H1 (cell line): ENCODE results near the gene MEF2D. TPM values are rescaled to one million over a fixed set of nuclear protein-coding genes. Genes with fewer than 3 reads are reported as not detected.

ENCODE experiments used
- CTCF ChIA-PET: fragments of 300-600 bp; sonication (Branson Sonifier 250); formaldehyde crosslinking; loops from one replicate; lab custom pipeline; 2021; ENCODE audit not compliant: partially characterized antibody; lab: Charles Lee
- POLR2A ChIA-PET: fragments of 300-600 bp; sonication (Branson Sonifier 250); formaldehyde crosslinking; loops from one replicate; lab custom pipeline; 2021; ENCODE audit warnings: inconsistent platforms; ENCODE audit not compliant: partially characterized antibody; lab: Charles Lee
- DNase-seq, 2 experiments: peaks; one replicate each; pipeline versions ENCODE4 v3.0.0 to v3.0.0-alpha.2; 2010 to 2022; ENCODE audit warnings: low spot score in 2 of 2, low read depth in 1 of 2, mixed read lengths in 1 of 2
- FAIRE-seq: peaks from 2 replicates; lab custom pipeline; 2011; peaks lifted over from hg19 to GRCh38; lab: Jason Lieb, UNC
- H2AFZ ChIP-seq: 2 replicates; pipeline ENCODE4 v1.8.1; 2012; ENCODE audit warnings: low read length, inconsistent platforms
- H2AK5ac ChIP-seq: 2 replicates; pipeline ENCODE4 v1.6.1; 2013; ENCODE audit warnings: low read depth, low read length
- H2BK120ac ChIP-seq: replicated peaks from 2 replicates; pipeline ENCODE3; 2013; ENCODE audit warnings: low read depth, low read length, inconsistent platforms
- H2BK12ac ChIP-seq: 2 replicates; pipeline ENCODE4 v1.6.1; 2013; ENCODE audit warnings: low read depth, low read length
- H2BK15ac ChIP-seq: 2 replicates; pipeline ENCODE4 v1.6.1; 2013; ENCODE audit warnings: low read length
- H2BK20ac ChIP-seq: 2 replicates; pipeline ENCODE4 v1.6.1; 2013; ENCODE audit warnings: low read length
- H2BK5ac ChIP-seq: 2 replicates; pipeline ENCODE4 v1.6.1; 2013; ENCODE audit warnings: low read depth, low read length
- H3K14ac ChIP-seq: 2 replicates; pipeline ENCODE4 v1.6.1; 2013; ENCODE audit warnings: inconsistent platforms; ENCODE audit not compliant: insufficient read length
- H3K18ac ChIP-seq: 2 replicates; pipeline ENCODE4 v1.6.1; 2013; ENCODE audit warnings: low read length; ENCODE audit errors: extremely low read depth
- H3K23ac ChIP-seq: 2 replicates; pipeline ENCODE4 v1.6.1; 2013; ENCODE audit warnings: inconsistent platforms; ENCODE audit not compliant: insufficient read length
- H3K23me2 ChIP-seq: 2 replicates; pipeline ENCODE4 v1.6.1; 2013; ENCODE audit warnings: low read depth, low read length
- H3K27ac ChIP-seq: 2 replicates; pipeline ENCODE4 v1.6.1; 2011; ENCODE audit warnings: low read depth, low read length, inconsistent platforms
- H3K27me3 ChIP-seq, 4 experiments: replicated peaks in 1 of 4; 1 replicate in 1 of 4; 2 replicates in 3 of 4; pipeline versions ENCODE4 v1.6.1 to v1.8.1; 2011 to 2013; ENCODE audit warnings: low read length in 3 of 4, mild to moderate bottlenecking in 3 of 4, inconsistent platforms in 2 of 4, mixed read lengths in 2 of 4, moderate library complexity in 1 of 4; ENCODE audit not compliant: control insufficient read depth in 3 of 4, insufficient read depth in 3 of 4; ENCODE audit errors: extremely low read depth in 1 of 4
- H3K36me3 ChIP-seq, 4 experiments: 2 replicates each; pipeline versions ENCODE4 v1.6.1 to v1.8.1; 2011 to 2013; ENCODE audit warnings: mild to moderate bottlenecking in 4 of 4, low read length in 3 of 4, moderate library complexity in 2 of 4, control low read depth in 1 of 4, inconsistent platforms in 1 of 4; ENCODE audit not compliant: insufficient read depth in 4 of 4, control insufficient read depth in 2 of 4
- H3K4ac ChIP-seq: replicated peaks from 2 replicates; pipeline ENCODE3; 2013; ENCODE audit warnings: low read length, low read depth, mixed read lengths, inconsistent platforms; ENCODE audit not compliant: insufficient read length
- H3K4me1 ChIP-seq, 4 experiments: replicated peaks in 1 of 4; 1 replicate in 1 of 4; 2 replicates in 3 of 4; pipeline versions ENCODE4 v1.6.1 to v1.8.1; 2011 to 2013; ENCODE audit warnings: low read length in 3 of 4, inconsistent platforms in 2 of 4, mixed read lengths in 1 of 4; ENCODE audit not compliant: insufficient read depth in 4 of 4, control insufficient read depth in 3 of 4
- H3K4me2 ChIP-seq, 2 experiments: 2 replicates each; pipeline versions ENCODE4 v1.6.1 to v1.8.1; 2011 to 2013; ENCODE audit warnings: low read depth in 2 of 2, low read length in 2 of 2, control low read depth in 1 of 2, inconsistent platforms in 1 of 2, mild to moderate bottlenecking in 1 of 2; ENCODE audit not compliant: insufficient read depth in 1 of 2
- H3K4me3 ChIP-seq, 4 experiments: fragments of 200-600, 300-600 bp in 1 of 4; sonication (generic), shearing (Covaris generic), sonication (Bioruptor Twin) in 1 of 4; 2 replicates each; pipeline versions ENCODE4 v1.5.1 to v1.8.1; 2011 to 2016; ENCODE audit warnings: low read length in 4 of 4, low read depth in 3 of 4, control low read depth in 2 of 4, inconsistent platforms in 2 of 4, mild to moderate bottlenecking in 2 of 4, mixed read lengths in 1 of 4, moderate library complexity in 1 of 4; ENCODE audit not compliant: insufficient read depth in 2 of 4; ENCODE audit errors: extremely low read depth in 1 of 4
- H3K56ac ChIP-seq: replicated peaks from 2 replicates; pipeline ENCODE3; 2013; ENCODE audit warnings: low read depth, mild to moderate bottlenecking, mixed read lengths, low read length, inconsistent platforms; ENCODE audit not compliant: insufficient read length
- H3K79me1 ChIP-seq: 2 replicates; pipeline ENCODE4 v1.6.1; 2013; ENCODE audit warnings: low read depth, low read length, control low read depth
- H3K79me2 ChIP-seq, 2 experiments: 2 replicates each; pipeline versions ENCODE4 v1.6.1 to v1.8.1; 2012 to 2013; ENCODE audit warnings: low read length in 2 of 2, mild to moderate bottlenecking in 2 of 2, inconsistent platforms in 1 of 2; ENCODE audit not compliant: insufficient read depth in 2 of 2, control insufficient read depth in 1 of 2
- H3K9ac ChIP-seq, 4 experiments: replicated peaks in 1 of 4; 1 replicate in 1 of 4; 2 replicates in 3 of 4; pipeline versions ENCODE4 v1.6.1 to v1.8.1; 2011 to 2013; ENCODE audit warnings: low read depth in 3 of 4, low read length in 3 of 4, control low read depth in 2 of 4, mild to moderate bottlenecking in 2 of 4, moderate library complexity in 2 of 4, inconsistent platforms in 1 of 4; ENCODE audit errors: extremely low read depth in 1 of 4
- H3K9me3 ChIP-seq, 2 experiments: 2 replicates each; pipeline versions ENCODE4 v1.6.1 to v1.8.1; 2012 to 2013; ENCODE audit warnings: mild to moderate bottlenecking in 2 of 2, moderate library complexity in 2 of 2, control low read depth in 1 of 2, inconsistent platforms in 1 of 2, low read depth in 1 of 2, low read length in 1 of 2, mixed read lengths in 1 of 2; ENCODE audit not compliant: insufficient read depth in 2 of 2
- H4K20me1 ChIP-seq, 2 experiments: replicated peaks in 1 of 2; 2 replicates each; pipeline versions ENCODE3 to v1.8.1; 2011 to 2013; ENCODE audit warnings: inconsistent platforms in 2 of 2, low read length in 2 of 2, mild to moderate bottlenecking in 1 of 2; ENCODE audit not compliant: insufficient read depth in 2 of 2, control insufficient read depth in 1 of 2
- H4K5ac ChIP-seq: 2 replicates; pipeline ENCODE4 v1.6.1; 2013; ENCODE audit warnings: low read length, low read depth, mixed read lengths, inconsistent platforms; ENCODE audit not compliant: insufficient read length
- H4K8ac ChIP-seq: 2 replicates; pipeline ENCODE4 v1.8.0; 2013; ENCODE audit warnings: mild to moderate bottlenecking, moderate library complexity, low read length, inconsistent platforms; ENCODE audit not compliant: insufficient read depth; ENCODE audit errors: extremely low read depth
- H4K91ac ChIP-seq: replicated peaks from 2 replicates; pipeline ENCODE3; 2013; ENCODE audit warnings: low read length, mixed read lengths, inconsistent platforms; ENCODE audit not compliant: insufficient read length
- BCL11A ChIP-seq, 2 experiments: IDR thresholded peaks; one replicate each; pipeline ENCODE4 v1.6.1; 2011; ENCODE audit warnings: low read depth in 2 of 2, low read length in 2 of 2, mild to moderate bottlenecking in 2 of 2
- CHD2 ChIP-seq: IDR thresholded peaks from 2 replicates; pipeline ENCODE4 v1.6.1; 2012; ENCODE audit warnings: low read length, improper control_type of control experiment
- EZH2 ChIP-seq: fragments of 200-600 bp; sonication (generic); IDR thresholded peaks from 2 replicates; pipeline ENCODE4 v1.7.1; 2012; ENCODE audit warnings: low read depth, mild to moderate bottlenecking, moderate library complexity, low read length, inconsistent platforms; ENCODE audit not compliant: severe bottlenecking
- MAX ChIP-seq: IDR thresholded peaks from 2 replicates; pipeline ENCODE4 v1.6.1; 2012; ENCODE audit warnings: inconsistent platforms
- RAD21 ChIP-seq, 2 experiments: IDR thresholded peaks in 1 of 2; conservative IDR thresholded peaks in 1 of 2; 2 replicates each; pipeline ENCODE4 v1.6.1; 2011; ENCODE audit warnings: low read depth in 2 of 2, low read length in 2 of 2, improper control_type of control experiment in 1 of 2, inconsistent platforms in 1 of 2, mild to moderate bottlenecking in 1 of 2, moderate library complexity in 1 of 2
- RBBP5 ChIP-seq: IDR thresholded peaks from 2 replicates; pipeline ENCODE4 v1.7.1; 2012; ENCODE audit warnings: low read depth, mild to moderate bottlenecking, inconsistent platforms, low read length, moderate library complexity, borderline replicate concordance
- SIN3A ChIP-seq, 2 experiments: IDR thresholded peaks in 1 of 2; conservative IDR thresholded peaks in 1 of 2; 2 replicates each; pipeline ENCODE4 v1.6.1; 2011 to 2012; ENCODE audit warnings: low read length in 2 of 2, improper control_type of control experiment in 1 of 2, low read depth in 1 of 2, mild to moderate bottlenecking in 1 of 2
- WGBS, 2 experiments: shearing (Covaris generic) in 1 of 2; methylation state at CpG; one replicate each; pipeline versions ENCODE4 v1.1.6 to v1.1.7; 2013 to 2015; ENCODE audit warnings: low lambda C conversion rate in 2 of 2, mixed read lengths in 2 of 2, inconsistent platforms in 1 of 2, low coverage in 1 of 2, missing lambda C conversion rate in 1 of 2; ENCODE audit not compliant: insufficient replicate concordance in 2 of 2, insufficient coverage in 1 of 2, insufficient read length in 1 of 2; ENCODE audit errors: extremely low coverage in 1 of 2, missing lambda C conversion rate in 1 of 2; 5-methylcytosine and 5-hydroxymethylcytosine counted together
- polyA plus RNA-seq, 7 experiments: library from polyadenylated mRNA; depleted of rRNA in 3 of 7; stranded (reverse) in 5 of 7; unstranded in 2 of 7; fragments of >200 nt in 5 of 7; fragments of 200-250 nt in 2 of 7; gene quantifications; 1 replicate in 5 of 7; 2 replicates in 1 of 7; 4 replicates in 1 of 7; pipeline versions ENCODE4 v1.2.1 to v1.2.3, GENCODE V29; 2011 to 2013; ENCODE audit warnings: missing spikeins in 2 of 7, mixed read lengths in 2 of 7
- total RNA-seq: library from RNA; stranded (reverse); fragmentation: NEBNext Ultra II Directional; extraction: Animal tissue kit (Norgen Biotek cat#: 25700); gene quantifications from 2 replicates; pipeline ENCODE4 v1.2.1, GENCODE V29; 2021

MEF2D gene
- total and polyA plus RNA-seq, 2 of the 8 experiments (the other 6 are each of a cell fraction or from before 2014, with no cell fraction given) = 17.3 to 20.3 TPM

DNA sequence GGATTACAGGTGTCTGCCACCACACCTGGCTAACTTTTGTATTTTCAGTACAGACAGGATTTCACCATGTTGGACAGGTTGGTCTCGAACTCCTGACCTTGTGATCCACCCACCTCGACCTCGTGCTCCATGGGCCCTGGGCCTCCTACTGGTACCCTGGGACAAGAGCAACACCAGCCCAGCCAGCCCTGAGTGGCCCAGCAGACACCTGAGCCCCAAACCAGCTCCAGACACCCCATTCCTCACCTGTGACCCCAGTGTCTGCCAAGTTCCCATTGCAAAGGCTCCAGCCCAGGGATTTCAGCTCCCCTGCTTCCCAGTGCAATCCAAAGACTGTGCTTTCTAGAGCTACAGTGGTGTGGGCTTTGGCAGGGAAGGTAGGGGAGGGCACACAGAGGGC lies 14.6 kb downstream of the MEF2D start:
- 85% methylated on average over 3 of the region's 3 CpGs; no CpG with 5 or more reads in 1 of the 2 experiments for WGBS, 2 experiments
- Histone ChIP-seq H2AK5ac (no peak overlapping the region), H3K27ac (no peak overlapping the region), H2AFZ (no peak overlapping the region), H3K4me2 (no peak overlapping the region), H3K18ac (no peak overlapping the region), H3K14ac (no peak overlapping the region), H2BK12ac (no peak overlapping the region), H3K56ac (no peak overlapping the region), H4K5ac (no peak overlapping the region), H2BK15ac (no peak overlapping the region), H3K36me3 (peaks cover 0 to 15% (median 3%) of the 10 kb centered on the region in 4 experiments; a peak in 4 of 8 replicates), H3K4ac (no peak overlapping the region), H4K20me1 (peaks cover 3 to 19% of the 10 kb centered on the region in 2 experiments), H3K9ac (no peak overlapping the region), H3K23me2 (no peaks in the 10 kb centered on the region; the same call in 1 of the 2 replicates), H3K4me1 (peaks cover 6 to 30% (median 23%) of the 10 kb centered on the region in 4 experiments), H4K8ac (no peak overlapping the region), H2BK5ac (no peak overlapping the region), H3K23ac (no peak overlapping the region), H3K9me3 (no peaks in the 10 kb centered on the region), H2BK120ac (no peak overlapping the region), H3K79me1 (peaks cover 15% of the 10 kb centered on the region), H3K79me2 (peaks cover 0 to 47% of the 10 kb centered on the region in 2 experiments; a peak in 2 of 4 replicates), H4K91ac (no peak overlapping the region), H2BK20ac (no peak overlapping the region), H3K27me3 (no peaks in the 10 kb centered on the region), H3K4me3 (no peak overlapping the region)
- DNase-seq (no peak), FAIRE-seq (no peak)
- TF ChIP-seq CHD2 = no peak
- TF ChIP-seq EZH2 = no peak
- no peak for TF ChIP-seq RBBP5
- TF ChIP-seq RAD21 (IDR thresholded peaks at IDR 0.05 in 1 of 2, conservative IDR thresholded peaks at IDR 0.05 in 1 of 2; ENCODE audit: low read depth in 2 of 2, low read length in 2 of 2) = 0 out of 4 replicates have a peak, but pooled peaks of 1 of the 2 experiments have one; percentile 5
- TF ChIP-seq SIN3A (conservative IDR thresholded peaks at IDR 0.05 in 1 of 2, IDR thresholded peaks at IDR 0.05 in 1 of 2; ENCODE audit: low read depth in 1 of 2, low read length in 2 of 2) = no peak
- no peak for TF ChIP-seq MAX
- TF ChIP-seq BCL11A (IDR thresholded peaks at IDR 0.05; ENCODE audit: low read depth in 2 of 2, low read length in 2 of 2) = no peak
- ChIA-PET CTCF (interaction anchor here (0.6 to 8.8 kb wide), 12 partner anchors 8 to 888 kb away, joined by 3 to 236 read pairs (median 3); partner anchors contain the start of genes GPATCH4 and MEF2D), POLR2A (interaction anchor here (0.6 to 16.1 kb wide), 3 partner anchors 9 to 16 kb away, joined by 3 to 166 read pairs (median 4); partner anchors contain the start of gene MEF2D)
